Activated CD8-positive, alpha-beta memory T cell treated with anti-CD3 and anti-CD28 coated beads for 36 hours (primary cell): ENCODE data around the gene TBC1D10B. TPM values are rescaled to one million over a fixed set of nuclear protein-coding genes. Genes with fewer than 3 reads are reported as not detected.

ENCODE experiments used
- CTCF ChIA-PET: fragments of 350-600 bp; sonication (Branson Sonifier 250); formaldehyde crosslinking; loops from one replicate; lab custom pipeline; 2021; ENCODE audit warnings: antibody characterized with exemption; lab: Charles Lee
- POLR2A ChIA-PET: fragments of 350-600 bp; sonication (Branson Sonifier 250); formaldehyde crosslinking; loops from one replicate; lab custom pipeline; 2021; ENCODE audit warnings: antibody characterized with exemption; lab: Charles Lee
- total RNA-seq, 2 experiments: library from RNA; stranded (reverse); gene quantifications; one replicate each; pipeline ENCODE4 v1.2.3, GENCODE V29; 2021

Gene TBC1D10B
- total RNA-seq, 2 experiments from 2014 or later: 56.9 to 57.8 TPM

GRCh38 chr16:30380803-30381208, 10.5 kb upstream of the TBC1D10B start:
- ChIA-PET POLR2A (interaction anchor here (0.5 kb wide), 1 partner anchor 34 kb away, joined by 9 read pairs; no protein-coding TSS in a partner anchor), CTCF (interaction anchor here (1.5 to 2.7 kb wide), 3 partner anchors 9 to 14 kb away, joined by 4 to 11 read pairs (median 9); partner anchors contain the start of gene ZNF48)

DNA sequence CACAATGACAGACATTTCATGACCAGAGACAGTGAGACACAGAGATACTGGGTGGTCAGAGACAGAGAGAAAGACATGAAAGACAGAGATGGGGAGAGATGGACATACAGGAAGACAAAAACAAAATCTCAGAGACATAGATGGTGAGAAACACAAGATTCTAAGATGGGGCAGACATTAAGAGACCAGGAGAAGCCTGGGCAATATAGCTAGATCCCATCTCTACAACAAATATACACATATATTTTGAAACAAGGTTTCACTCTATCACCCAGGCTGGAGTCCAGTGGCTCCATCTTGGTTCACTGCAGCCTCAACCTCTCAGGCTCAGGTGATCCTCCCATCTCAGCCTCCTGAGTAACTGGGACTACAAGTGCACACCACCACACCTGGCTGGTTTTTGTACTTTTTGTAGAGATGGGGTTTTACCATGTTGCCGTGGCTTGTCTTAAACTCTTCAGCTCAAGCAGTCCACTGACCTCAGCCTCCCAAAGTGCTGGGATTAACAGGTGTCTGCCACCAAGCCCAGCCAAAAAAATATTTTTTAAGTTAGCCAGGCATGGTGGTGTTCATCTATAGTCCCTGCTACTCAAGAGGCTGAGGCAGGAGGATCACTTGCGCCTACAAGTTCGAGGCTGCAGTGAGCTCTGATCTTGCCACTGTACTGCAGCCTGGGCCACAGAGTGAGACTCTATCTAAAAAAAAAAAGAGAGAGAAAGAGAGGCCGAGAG, 9.9 kb upstream of the TBC1D10B start:
- CTCF ChIA-PET: interaction anchor here (1.5 to 2.7 kb wide), 3 partner anchors 9 to 15 kb away, joined by 4 to 11 read pairs (median 9); partner anchors contain the start of gene ZNF48
- POLR2A ChIA-PET: no interaction called here

DNA sequence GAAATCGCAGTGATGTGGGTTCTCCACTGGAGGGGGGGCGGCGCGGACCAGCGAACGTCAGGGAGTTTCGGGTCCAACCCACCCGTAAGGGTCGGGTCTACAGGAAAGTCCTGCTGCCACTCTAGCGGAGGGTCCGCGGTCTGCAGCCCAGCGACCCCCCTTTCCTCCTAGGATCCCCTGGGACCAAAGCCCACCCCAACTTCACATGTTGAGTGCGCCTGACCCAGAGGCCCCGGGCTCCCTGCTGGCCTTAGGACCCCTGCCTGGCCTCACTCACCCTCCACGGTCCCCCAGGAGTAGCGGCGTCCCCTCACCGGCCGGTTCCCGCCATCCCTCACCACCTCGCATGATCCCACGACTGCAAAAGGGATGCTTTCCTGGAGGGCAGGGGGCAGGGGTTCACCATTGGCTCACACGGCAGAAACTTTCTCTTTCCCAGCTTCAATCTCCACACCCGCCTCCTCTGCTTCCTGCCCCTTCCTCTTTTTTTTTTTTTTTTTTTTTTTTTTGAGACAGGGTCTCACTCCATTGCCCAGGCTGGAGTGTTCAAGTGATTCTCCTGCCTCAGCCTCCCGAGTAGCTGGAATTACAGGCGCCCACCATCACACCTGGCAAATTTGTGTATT, 9.0 kb upstream of the TBC1D10B start:
- POLR2A ChIA-PET: interaction anchor here (0.6 kb wide), 1 partner anchor 196 kb away, joined by 7 read pairs; no protein-coding TSS in a partner anchor

DNA sequence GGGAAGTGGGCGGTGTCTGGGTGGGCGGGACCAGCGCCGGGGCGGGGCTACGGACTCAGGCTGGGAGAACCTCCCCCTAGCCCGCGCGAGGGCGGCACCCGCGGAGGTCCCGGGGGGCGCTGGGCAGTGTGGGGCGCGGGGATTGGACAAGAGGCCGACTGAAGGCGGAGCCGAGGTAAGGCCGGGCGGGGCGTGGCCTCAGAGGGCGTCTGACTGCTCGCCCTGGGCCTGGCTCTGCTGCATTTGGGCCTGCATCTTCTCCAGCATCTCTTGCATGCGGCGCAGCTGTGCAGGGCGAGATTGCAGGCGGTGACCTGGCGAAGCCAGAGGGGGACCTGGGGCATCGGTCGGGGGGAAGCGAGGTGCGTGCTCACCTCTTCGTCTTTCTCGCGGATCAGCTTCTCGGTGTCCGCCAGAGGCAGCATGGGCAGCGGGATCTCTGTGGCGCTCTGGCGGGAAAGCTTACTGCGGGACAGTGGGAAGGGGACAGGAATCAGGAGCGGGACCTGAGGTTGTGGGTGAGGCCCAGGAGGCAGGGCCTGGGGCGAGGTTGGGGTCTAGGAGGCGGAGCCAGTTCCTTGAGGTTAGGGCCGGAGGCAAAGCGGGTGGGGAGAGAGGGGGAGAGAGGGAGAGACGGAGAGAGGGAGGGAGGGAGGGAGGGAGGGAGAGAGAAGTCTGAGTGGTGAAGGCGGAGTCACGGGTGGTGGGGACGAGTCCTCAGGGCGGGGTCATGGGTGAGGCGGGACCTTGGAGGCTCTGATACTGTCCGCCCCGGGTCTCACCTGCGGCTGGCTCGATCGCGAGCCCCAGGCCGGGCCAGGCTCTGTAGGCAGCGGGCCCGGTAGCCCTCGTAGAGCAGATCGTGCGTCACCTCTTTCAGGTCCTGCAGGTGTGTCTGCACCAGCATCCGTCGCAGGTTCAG, 8.2 kb upstream of the TBC1D10B start:
- POLR2A ChIA-PET: interaction anchor here (0.6 to 0.9 kb wide), 3 partner anchors 28 to 195 kb away, joined by 3 to 7 read pairs (median 3); partner anchors contain the start of gene ZNF771
- CTCF ChIA-PET: interaction anchor here (0.8 to 1.5 kb wide), 3 partner anchors 17 to 193 kb away, joined by 3 to 8 read pairs (median 3); partner anchors contain the start of genes ZNF48 and ZNF688

More for the DNA sequence above, 9.0 kb upstream of the TBC1D10B start:
- CTCF ChIA-PET: interaction anchor here (1.5 to 2.7 kb wide), 3 partner anchors 8 to 16 kb away, joined by 4 to 11 read pairs (median 9); partner anchors contain the start of gene ZNF48

DNA sequence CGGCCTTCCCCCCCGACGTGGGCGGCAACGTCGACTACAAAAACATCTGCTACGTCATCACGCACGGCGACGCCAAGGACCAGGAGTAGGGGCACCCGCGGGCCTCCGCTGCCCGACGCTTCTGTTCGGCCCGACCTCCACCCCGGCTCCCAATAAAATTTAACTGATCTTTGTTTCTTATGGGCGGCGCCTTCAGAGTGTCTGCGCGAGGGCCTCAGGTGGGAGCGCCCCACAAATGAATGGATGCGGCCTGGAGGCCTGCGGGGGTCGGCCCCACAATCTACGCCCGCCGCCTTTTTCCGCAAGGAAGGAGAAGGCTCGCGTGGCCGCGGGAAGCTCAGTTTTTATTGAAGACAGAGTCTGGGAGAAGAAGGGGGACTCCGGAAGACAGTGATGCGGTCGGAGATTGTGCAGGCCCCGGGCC, 7.5 kb upstream of the TBC1D10B start:
- ChIA-PET POLR2A (interaction anchor here (0.8 to 1.6 kb wide), 4 partner anchors 14 to 193 kb away, joined by 3 to 4 read pairs (median 3); partner anchors contain the start of gene ZNF771), CTCF (interaction anchor here (0.8 to 1.5 kb wide), 4 partner anchors 18 to 194 kb away, joined by 3 to 8 read pairs (median 3); partner anchors contain the start of genes ZNF48 and ZNF688)

DNA sequence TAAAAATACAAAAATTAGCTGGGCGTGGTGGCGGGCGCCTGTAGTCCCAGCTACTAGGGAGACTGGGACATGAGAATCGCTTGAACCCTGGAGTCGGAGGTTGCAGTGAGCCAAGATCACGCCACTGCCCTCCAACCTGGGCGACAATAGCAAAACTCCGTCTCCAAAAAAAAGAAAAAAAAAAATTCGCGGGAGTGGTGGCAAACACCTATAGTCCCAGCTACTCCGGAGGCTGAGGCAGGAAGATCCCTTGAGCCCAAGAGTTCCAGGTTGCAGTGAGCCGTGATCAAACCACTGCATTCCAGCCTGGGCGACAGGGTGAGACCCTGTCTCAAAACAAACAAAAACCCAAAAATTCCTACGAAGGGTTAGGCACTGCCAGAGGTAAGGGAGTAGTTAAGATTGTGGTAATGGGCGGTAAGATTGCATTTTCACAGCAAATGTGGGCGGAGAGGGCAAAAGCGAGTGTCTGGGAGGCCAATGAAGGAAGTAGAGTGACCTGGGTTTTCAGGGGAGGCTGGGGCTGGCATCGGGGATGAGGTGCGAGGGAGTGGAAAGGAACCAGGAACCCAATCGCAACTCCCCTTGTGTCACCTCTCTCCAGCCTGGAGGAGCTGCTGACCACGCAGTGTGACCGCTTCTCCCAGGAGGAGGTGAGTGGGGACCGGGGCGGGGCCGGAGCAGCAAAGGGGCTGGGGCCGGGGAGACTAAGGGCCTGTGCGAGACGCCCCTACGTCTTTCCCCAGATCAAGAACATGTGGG, 6.9 kb upstream of the TBC1D10B start:
- CTCF ChIA-PET: interaction anchor here (0.8 to 1.5 kb wide), 4 partner anchors 19 to 194 kb away, joined by 3 to 8 read pairs (median 3); partner anchors contain the start of genes ZNF48 and ZNF688

GRCh38 chr16:30376461-30376902, 6.2 kb upstream of the TBC1D10B start:
- ChIA-PET POLR2A (interaction anchor here (0.8 to 1.6 kb wide), 2 partner anchors 12 to 31 kb away, joined by 3 to 4 read pairs; partner anchors contain the start of gene ZNF771), CTCF (interaction anchor here (0.5 to 1.3 kb wide), 2 partner anchors 33 to 192 kb away, joined by 3 read pairs; no protein-coding TSS in a partner anchor)

More for the DNA sequence above, 6.9 kb upstream of the TBC1D10B start:
- POLR2A ChIA-PET: interaction anchor here (0.8 to 1.6 kb wide), 3 partner anchors 13 to 192 kb away, joined by 3 to 4 read pairs (median 3); partner anchors contain the start of gene ZNF771

DNA sequence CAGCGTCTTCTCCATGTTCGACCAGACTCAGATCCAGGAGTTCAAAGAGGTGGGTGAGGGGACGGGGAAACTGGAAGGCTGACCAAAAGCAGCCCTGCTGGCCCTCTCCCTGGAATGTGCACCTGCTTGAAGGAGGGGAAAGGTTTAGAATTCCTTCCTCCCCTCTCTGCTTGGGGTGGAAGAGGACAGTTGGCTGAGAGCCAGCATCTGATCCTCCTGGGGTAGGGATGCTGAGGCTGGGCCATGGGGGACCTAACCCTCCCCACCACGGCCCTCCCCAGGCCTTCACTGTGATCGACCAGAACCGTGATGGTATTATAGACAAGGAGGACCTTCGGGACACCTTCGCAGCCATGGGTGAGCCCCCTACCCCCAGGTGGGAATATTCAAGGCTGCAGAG, 5.6 kb upstream of the TBC1D10B start:
- ChIA-PET POLR2A (no interaction called here), CTCF (interaction anchor here (0.5 kb wide), 1 partner anchor 193 kb away, joined by 3 read pairs; no protein-coding TSS in a partner anchor)

- POLR2A ChIA-PET: no interaction called here
- CTCF ChIA-PET: no interaction called here
These were observed 4.2 kb upstream of the TBC1D10B start, which contains the start of gene MYL11 for GRCh38 chr16:30374538-30374937. Gene MYL11 (plus strand): TSS chr16:30374802. CDS start chr16:30374858, 56 bp downstream.

GRCh38 chr16:30372725-30373124, 2.4 kb upstream of the TBC1D10B start:
- POLR2A ChIA-PET: no interaction called here

GRCh38 chr16:30372038-30372712, 1.9 kb upstream of the TBC1D10B start:
- CTCF ChIA-PET: interaction anchor here (0.8 to 1.7 kb wide), 5 partner anchors 8 to 259 kb away, joined by 3 to 5 read pairs (median 3); partner anchors contain the start of genes GDPD3, SEPTIN1 and ZNF771
- POLR2A ChIA-PET: interaction anchor here (1.7 kb wide), 1 partner anchor 11 kb away, joined by 11 read pairs; the partner anchor contains the start of gene SEPTIN1

More at GRCh38 chr16:30372725-30373124, 2.4 kb upstream of the TBC1D10B start:
- CTCF ChIA-PET: interaction anchor here (0.5 kb wide), 1 partner anchor 196 kb away, joined by 3 read pairs; no protein-coding TSS in a partner anchor

DNA sequence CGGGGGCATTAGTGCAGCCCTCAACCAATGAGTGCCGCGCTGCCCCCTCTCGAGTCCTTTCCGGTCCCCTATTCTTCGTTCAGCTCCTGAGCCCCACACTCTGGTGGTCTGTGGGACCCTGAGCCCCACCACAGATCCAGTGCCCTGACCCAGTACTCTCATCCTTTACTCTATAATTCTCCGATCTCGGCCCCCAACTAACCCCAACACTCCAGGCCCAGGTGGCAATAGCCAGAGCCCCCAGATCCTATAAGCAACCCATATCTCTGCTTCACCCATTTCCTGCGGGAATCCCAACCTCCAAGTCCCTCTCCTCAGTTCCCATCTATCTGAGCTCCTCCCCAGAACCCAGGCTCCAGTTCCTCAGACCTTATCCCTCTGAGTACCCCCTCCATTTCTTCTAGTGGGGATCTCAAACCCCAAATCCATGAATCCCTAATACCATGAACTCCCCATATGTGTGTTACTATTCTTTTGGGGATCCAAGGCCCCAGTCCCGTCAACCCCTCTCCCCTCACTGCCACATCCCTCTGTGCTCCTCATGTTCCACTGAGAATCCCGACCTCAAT, 1.0 kb upstream of the TBC1D10B start:
- CTCF ChIA-PET: interaction anchor here (0.6 to 1.7 kb wide), 12 partner anchors 9 to 275 kb away, joined by 3 to 6 read pairs (median 4); partner anchors contain the start of genes GDPD3, SEPTIN1, ZNF48 and ZNF771
- POLR2A ChIA-PET: interaction anchor here (0.9 to 1.7 kb wide), 6 partner anchors 12 to 59 kb away, joined by 3 to 11 read pairs (median 4); partner anchors contain the start of genes CD2BP2, DCTPP1, SEPTIN1 and ZNF771

- POLR2A ChIA-PET: interaction anchor here (0.6 to 1.7 kb wide), 5 partner anchors 13 to 306 kb away, joined by 3 to 11 read pairs (median 6); partner anchors contain the start of genes CD2BP2 and SEPTIN1
- CTCF ChIA-PET: interaction anchor here (1.2 to 1.7 kb wide), 5 partner anchors 10 to 166 kb away, joined by 3 to 9 read pairs (median 4); no protein-coding TSS in a partner anchor
These were observed 297 bp downstream of the TBC1D10B start for GRCh38 chr16:30369938-30370455.

- CTCF ChIA-PET: interaction anchor here (0.6 to 1.7 kb wide), 6 partner anchors 8 to 229 kb away, joined by 3 to 9 read pairs (median 4); no protein-coding TSS in a partner anchor
- POLR2A ChIA-PET: interaction anchor here (0.6 to 1.5 kb wide), 2 partner anchors 15 to 305 kb away, joined by 4 to 7 read pairs; partner anchors contain the start of gene CD2BP2
These were observed 980 bp downstream of the TBC1D10B start for GRCh38 chr16:30369091-30369937.
